NCI-H345 (cell line): Measurements from ENCODE around the gene ERN1.

Experiments used
- DNase-seq: peaks from one replicate; lab custom pipeline; 2025; lab: John Stamatoyannopoulos, UW

Gene ERN1

DNA sequence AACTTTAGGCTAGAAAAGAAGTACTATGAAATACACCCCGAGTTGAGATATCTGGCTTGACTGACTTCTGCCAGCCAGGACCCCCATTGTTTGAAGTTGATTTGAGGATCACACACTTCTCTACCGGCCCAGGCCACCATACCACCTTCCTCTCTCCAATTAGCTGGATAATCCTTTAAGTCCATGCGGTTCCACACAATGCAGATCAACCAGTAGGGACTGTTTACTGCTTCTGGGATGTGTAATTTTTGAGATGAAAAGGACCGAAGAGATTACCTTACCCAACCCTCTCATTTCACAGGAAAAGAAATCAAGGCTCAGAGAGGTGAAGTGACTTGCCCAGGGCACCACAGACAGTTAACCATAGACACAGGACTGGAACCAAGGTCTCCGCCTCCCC, 20.5 kb downstream of the ERN1 start:
- DNase-seq, result no peak

DNA sequence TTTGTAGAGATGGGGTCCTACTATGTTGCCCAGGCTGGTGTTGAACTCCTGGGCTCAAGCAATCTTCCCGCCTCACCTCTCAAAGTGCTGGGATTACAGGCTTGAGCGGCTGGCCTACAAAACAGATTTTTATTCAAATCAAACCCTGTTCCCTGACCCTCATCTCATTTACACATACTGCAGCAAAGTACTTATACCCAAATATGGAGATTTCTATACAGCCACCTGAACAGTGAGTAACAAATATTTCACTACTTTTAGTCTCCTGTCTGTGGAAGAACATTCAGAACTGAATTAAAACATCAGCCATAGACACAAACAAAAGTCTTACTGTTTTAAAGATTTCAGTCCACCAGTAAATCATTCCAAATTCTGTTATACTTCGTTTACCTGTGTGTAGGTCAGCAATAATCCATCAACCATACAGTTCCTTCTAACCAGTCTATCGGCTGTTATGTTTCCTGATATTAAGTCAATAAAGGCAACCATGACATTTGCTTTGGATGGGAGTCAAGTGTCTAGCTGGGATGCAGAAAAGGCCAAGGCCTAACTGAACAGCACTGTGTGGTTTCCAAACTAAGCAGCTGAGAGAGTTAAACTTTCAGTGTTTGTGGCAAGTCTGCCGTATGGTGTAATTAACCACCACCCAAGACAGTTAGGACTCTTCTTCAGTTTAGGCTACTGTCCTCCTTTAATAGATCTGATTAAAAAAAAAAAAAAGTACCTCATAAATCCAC, 22.3 kb downstream of the ERN1 start:
- peak; percentile 2 for DNase-seq

DNA sequence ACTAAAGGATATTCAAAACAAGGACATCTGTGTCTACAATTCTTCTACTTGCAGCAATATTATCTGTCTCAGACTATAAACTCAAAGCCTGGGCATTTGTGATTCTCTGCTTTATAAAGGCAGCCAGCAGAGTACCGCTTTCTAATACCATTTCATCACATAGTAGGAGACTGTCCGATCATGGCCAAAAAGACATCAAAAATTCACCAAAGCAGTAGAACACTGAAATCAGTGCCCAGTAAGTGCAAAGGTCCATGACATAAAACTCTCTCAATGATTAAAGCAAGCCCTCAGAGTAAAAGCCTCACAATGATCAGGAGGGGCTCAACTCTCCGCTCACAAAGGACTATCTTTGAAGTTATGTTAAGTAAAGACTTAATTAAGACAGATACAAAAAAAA, 23.0 kb downstream of the ERN1 start:
- DNase-seq, result no peak

DNA sequence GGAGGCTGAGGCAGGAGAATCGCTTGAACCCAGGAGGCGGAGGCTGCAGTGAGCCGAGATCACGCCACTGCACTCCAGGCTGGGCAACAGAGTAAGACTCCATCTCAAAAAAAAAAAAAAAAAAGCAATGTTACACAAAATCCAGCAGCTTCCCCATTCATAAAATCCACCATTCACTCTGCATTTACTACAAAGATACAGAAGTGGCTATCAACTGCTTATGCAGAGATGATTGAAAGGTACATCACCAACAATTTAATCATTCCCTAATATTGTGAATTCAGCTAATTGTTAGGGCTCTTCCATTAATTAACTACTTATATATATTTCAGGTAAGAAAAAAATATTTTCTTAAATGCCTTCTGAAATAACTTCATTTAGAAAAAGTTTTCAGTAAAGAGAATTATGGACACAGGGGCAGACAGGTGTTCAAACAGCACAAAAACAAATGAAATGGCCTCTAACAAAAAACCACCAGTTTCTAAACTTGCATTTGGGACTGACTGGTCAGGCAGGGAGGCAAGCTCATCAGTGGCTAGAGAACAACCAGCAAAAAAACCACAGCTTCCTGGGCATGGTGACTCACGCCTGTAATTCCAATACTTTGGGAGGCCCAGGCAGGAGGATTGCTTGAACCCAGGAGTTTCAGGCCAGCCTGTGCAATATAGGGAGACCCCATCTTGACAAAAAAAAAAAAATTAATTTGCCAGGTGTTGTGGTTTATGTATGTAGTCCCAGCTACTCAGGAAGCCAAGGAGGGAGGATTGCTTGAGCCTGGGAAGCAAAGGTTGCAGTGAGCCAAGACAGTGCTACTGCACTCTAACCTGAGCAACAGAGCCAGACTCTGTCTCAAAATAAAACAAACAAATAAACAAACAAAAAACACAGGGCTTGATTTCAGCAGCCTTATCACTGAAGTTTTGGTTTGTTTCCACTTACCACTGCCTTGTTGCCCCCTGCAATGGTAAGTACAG, 26.3 kb downstream of the ERN1 start:
- no peak for DNase-seq

DNA sequence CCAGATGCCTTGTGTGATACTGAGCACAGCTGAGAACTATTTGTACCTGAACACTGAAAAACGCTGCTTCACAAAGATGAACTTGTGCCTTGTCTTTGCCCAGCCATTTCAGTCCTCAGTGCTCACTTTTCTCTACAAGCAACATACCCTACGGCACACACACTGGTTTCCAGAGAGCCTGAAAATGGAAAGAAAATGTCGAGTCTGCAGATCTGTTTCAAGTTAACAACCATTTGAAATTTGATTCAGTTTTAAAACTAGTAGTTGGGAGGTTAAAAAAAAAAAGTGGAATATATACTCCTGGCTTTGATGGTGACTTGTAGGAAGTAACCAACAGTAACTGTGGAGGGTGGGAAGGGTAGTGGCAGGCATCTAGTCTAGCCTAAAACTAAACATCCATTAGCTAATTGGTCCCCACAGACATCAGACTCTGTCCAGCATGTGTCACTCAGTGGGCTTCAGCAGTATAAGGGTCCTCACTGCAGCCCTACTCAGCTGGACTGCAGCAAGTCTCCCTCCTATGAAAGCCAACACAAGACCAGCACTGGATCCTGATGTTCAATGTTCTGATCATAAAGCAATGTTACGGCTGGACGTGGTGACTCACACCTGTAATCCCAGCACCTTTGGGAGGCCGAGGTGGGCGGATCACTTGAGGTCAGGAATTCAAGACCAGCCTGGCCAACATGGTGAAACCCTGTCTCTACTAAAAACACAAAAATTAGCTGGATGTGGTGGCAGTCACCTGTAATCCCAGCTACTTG, 27.1 kb downstream of the ERN1 start:
- DNase-seq, result no peak

DNA sequence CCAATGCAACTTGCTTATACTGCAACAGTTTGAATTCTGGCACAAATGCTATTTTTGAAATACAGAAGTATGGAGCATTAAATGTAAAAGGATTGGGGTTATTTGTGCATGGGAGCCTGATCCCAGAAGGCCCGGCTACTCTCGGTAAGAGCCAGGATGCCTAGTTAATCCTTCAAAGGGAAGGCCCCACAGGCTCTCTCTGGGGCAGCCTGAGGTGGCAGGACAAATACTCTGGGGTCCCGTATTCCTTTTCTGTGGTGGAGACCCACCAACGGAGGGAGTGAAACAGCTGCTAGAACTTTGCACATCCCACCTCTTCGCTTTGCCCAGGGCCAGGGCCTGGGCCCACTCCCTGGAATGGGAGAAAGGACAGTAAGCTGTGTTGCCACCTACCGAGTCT, 30.4 kb downstream of the ERN1 start:
- DNase-seq, result no peak

DNA sequence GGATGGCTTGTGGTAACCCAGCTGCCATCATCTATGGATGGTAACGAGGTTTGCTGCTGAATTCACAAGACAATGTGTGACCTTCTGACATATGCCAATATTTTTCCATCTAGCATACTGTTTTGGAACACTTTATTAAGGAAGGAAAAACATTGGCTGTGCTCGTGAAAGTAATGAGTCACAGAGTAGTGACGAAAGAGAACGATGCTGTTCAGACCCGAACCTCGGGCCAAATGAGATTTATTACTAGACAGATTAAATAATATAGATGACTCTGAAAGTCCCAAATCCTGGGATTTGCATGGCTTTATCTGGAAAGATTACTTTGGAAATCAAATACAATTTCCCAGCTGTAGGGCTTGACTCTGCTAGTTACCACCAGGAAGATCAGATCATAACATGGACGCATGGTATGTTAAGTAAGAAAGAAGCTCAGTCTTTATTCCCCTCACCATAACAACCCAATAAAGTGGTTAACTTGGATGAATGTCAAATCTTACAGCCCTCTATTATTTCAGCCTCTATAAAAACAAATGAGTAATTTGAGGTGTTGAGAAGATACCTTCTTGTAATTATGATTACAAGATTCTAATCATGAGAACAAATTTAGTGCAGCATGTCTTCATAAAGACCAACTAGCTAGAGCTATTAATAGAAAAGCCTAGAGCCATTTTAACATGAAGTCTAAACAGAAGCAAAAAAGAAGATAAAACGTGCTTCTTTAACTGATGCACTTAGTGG, 32.6 kb downstream of the ERN1 start:
- DNase-seq, result no peak

DNA sequence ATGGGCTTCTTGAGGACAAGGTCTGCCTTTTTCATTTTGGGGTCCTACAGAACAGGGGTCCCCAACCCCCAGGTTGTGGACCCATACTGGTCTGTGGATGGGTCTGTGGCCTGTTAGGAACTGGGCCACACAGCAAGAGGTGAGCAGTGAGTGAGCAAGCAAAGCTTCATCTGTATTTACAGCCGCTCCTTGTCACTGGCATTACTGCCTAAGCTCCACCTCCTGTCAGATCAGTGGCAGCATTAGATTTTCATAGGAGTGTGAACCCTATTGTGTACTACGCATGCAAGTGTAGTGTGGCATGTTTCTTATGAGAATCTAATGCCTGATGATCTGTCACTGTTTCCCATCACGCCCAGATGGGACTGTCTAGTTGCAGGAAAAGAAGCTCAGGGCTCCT, 33.9 kb downstream of the ERN1 start:
- no peak for DNase-seq

DNA sequence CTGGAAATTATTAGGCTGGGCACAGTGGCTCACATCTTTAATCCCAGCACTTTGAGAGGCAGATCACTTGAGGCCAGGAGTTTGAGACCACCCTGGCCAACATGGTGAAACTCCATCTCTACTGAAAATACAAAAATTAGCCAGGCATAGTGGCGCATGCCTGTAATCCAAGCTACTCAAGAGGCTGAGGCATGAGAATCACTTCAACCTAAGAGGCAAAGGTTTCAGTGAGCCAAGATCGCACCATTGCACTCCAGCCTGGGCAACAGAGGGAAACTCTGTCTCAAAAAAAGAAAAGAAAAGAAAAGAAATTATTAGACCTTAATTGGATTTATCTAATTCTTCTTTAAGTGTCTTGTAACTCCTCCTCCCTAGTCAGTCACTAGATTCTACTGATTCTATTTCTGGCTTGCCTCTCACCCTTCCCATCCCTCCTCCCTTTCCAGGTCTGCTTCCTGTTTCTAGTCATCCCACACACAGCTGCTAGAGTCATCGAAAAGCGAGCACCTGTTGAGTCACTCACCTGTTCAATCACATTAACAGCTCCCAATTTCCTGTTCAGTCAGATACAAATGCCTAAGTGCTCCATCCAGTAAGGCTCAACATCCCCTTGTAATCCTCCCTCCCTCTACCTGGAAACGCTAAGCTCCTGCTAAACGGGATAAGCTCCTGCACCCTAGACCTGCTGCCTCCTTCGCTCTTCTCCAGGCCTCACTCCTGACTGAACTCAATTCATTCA, 34.6 kb downstream of the ERN1 start:
- DNase-seq, result peak; percentile 65

DNA sequence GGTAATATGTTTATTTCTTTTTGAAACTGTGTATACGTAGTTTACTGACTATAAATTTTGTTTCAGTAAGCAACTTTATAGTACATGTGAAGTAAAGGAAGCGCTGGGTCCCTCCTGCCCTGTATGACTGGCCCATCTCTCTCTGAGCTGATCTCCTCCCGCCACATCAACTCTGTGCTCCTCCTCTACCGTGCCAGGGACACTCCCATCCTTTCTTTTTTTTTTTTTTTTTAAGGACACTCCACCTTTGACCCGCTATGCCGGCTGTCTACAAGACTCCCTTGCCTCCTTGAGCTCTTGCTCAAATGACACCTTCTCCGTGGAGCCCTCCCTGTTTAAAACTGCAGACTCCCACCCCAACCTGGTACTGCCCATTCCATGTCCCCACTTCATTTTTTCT, 35.5 kb downstream of the ERN1 start:
- no peak for DNase-seq

DNA sequence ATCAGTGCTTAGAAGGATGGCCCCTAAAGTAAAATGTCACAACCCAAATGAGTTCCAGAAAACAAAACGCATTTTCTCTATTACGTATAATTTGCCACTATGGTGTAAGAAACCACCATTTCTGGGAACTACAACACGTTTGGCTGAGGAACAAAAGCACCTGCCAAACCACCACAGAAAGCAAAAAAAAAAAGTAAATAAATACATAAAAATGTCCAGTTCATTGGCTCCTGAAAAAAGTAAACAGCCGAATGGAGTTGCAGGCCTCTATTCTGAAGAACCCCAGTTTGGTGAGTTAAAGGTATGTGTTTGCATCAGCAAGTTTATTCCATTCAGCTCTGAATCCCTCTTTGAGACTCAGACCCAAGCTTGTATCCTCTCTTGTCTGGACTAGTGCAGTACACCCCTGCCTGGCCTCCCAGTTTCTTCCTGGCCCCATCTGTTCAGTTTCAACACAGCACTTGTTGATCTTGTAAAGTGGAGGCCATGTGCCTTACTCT, 36.9 kb downstream of the ERN1 start:
- no peak for DNase-seq

DNA sequence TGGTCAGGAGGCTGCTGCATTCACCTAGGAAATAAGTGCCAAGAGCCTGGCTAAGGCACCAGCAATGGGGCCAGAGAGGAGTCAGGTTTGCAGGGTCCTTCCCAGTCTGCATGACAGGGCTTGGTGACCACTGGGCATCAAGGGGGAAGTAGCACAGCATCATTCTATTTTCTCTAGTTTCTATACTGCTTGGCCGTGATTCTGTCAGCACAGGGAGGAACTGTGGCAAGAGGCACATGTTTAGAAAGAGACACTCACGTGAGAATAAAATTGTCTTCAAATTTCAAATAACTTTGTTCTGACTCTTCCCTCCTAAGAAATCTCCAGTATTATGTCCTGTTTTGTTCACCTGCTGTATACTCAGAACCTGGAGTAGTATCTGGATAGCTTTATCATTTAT, 37.8 kb downstream of the ERN1 start:
- DNase-seq, result no peak

DNA sequence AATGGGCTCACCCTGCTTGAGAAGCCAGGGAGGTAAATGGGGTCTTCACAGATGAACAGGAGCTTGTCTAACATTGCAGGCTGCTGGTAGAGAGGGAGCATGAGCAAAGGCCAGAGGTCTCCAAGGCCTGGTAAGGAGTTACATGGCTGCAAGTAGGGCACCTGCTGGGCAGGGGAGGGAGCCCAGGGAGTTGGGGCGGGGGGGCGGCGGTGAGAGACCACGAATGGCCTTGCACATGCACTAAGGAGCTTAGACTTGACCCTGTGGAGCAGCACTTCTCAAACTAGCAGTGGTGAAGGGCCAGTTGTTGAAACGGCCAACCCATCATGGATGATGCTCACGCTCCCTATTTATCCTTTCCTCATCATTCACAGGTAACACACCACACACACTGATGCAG, 38.4 kb downstream of the ERN1 start:
- DNase-seq, result no peak

DNA sequence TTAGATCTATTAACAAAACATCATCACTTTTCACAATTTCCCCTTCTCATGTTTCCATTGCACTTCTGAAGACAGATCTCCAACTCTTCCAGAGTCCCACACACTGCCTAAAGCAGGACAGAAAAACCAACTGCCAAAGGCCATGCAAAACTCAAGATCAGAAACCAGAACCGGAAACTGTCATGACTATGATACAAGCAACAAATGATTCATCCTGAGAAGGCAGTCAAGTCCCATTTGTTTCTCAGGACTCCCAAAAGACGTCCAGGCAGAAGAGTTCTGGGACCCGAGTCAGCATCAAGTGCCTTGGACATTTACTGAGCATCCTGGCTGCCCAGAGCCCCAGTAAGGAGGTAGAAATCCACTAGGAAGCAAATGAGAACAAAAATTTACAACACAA, 38.8 kb downstream of the ERN1 start:
- no peak for DNase-seq

DNA sequence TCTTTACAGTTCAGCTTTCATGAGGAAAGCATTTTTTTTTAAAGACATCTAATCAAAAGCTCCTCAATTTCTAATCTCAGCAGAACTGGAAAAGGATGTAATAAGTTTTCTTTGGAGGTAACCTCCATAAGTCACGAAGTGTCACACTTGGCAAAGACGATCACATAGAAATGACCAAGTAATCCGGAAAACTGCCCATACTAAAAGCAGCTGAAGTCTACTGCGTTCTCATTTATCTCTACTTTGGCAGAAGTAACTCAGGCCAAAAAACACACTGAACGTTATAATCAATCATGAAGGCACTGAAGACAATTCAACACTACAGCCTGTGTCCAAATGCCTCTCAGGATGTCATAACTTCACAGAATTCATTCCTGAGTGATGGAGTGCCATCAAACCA, 39.8 kb downstream of the ERN1 start:
- DNase-seq, result no peak

DNA sequence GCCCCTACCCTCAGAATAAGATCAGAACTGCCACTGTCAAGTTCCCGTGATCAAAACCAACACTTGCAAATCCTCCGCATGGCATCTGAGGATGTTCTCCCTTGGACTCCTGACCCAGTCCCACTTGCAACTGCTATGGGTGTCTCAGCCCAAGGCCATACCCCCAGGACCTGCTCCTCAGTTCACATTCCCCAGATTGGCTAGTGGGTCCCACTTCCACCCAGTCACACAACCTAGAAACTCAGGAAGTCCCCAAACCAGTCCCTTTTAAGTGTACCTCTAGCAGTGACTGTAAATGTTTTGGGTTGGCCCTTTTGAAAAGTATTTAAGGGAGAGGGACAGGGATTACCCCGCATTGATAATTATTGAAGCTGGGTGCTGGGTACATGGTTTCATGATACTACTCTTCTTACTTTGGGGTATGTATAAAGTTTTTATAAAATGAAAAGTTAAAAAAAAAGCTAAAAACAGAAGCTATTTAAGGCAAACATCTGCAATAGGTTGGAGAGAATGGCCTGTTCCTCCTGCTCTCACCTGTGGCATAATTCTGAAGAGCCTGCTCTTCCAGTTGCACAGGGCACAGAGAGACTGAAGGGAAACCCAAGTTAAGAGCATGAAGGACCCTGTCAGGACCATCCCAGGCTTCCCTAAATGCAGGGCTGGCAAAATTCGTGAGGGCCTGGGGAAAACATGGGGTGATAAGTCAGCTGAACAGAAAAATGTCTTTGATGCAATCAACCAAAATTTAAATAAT, 42.5 kb downstream of the ERN1 start:
- DNase-seq, result no peak

DNA sequence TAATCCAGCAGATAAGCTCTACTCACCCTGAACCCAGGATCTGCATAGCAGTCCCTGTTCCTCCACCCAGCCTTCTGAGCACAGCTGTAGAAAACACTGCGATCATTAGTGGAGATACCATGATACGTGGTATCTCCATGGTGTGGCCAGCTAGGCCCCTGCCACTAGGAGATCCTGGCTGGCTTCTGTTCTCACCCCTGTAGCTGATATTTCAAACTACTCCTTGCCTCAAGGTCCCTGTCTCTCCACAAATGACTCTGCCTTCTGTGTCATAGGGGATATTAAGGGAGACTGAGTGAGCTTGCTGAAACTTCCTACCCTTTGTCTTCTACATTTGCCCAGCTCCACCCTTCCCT, 44.3 kb downstream of the ERN1 start:
- no peak for DNase-seq

DNA sequence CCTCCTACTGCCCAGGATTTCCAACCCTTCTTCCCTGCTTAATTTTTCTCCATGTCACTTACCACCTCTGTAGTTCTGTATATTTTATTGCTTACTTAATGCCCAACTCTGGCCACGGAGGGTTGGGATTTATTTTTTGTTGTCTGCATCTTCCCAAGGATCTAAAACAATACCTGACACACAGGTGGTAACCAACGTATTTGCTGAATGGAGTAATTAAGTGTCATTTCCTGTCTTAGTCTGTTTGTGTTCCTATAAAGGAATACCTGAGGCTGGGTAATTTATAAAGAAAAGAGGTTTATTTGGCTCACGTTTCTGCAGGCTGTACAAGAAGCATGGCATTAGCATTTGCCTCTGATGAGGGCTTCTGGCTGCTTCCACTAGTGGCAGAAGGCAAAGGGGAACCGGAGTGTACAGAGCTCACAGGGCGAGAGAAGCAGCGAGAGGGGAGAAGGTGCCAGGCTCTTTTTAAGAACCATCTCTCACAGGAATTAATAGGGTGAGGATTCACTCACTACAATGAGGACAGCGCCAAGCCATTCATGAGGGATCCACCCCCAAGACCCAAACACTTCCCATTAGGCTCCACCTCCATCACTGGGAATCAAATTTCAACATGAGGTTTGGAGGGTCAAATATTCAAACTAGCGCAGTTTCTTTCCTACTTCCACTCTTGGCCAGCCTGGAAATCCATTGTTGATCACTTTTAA, 44.8 kb downstream of the ERN1 start:
- DNase-seq, result no peak

DNA sequence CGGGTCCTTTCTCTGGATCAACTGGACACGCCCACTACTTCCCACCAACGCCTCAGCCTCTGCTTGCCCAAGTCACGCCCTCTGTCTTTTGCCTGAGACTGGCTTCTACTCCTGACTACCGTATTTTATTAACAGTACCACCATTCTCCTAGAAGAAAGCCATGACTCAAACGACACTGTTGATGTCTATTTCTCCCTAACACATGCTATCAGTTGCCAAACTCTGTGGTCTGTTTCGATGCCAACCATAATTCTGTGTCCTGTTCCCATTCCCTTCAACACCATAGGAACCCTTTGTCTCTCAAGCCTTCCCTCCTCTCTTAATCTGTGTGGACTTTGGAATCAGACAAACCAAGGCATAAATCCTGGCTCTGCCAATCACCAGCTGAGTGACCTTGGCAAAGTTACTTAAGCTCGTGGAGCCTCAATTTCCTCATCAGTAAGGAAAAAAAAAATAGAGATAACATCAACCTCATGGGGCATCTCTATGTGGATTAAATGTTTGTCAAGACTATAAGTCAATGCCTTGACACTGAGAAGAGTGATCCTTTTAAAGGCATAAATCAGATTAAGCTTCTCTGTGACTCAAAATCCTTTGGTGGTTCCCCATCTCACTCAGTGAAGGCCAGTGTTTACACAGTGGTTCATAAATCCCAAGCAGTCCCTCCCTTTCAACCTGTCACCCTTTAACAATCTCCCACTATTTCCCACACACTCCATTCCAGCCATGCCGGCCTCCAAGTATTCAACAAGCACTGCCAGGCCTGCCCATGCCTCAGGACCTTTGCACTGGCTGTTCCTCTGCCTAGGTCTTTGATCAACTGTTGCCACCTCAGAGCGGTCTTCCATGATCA, 45.6 kb downstream of the ERN1 start:
- DNase-seq, result no peak
